ENCODE results near the gene ARF6.
"Not testable (repeated sequence)": the region's sequence is repeated elsewhere in the genome, so short reads cannot be mapped to it uniquely, and the experiment has no call there.

DNA sequence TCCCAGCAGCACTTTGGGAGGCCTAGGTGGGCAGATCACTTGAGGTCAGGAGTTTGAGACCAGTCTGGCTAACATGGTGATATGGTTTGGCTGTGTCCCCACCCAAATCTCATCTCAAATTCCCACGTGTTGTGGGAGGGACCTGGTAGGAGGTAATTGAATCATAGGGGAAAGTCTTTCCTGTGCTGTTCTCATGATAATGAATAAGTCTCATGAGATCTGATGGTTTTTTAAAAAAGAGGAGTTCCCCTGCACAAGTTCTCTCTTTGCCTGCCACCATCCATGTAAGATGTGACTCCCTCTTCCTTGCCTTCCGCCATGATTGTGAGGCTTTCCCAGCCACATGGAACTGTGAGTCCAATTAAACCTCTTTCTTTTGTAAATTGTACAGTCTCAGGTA, 43.4 kb downstream of the ARF6 start:
- TF ChIP-seq, protein P1, sequence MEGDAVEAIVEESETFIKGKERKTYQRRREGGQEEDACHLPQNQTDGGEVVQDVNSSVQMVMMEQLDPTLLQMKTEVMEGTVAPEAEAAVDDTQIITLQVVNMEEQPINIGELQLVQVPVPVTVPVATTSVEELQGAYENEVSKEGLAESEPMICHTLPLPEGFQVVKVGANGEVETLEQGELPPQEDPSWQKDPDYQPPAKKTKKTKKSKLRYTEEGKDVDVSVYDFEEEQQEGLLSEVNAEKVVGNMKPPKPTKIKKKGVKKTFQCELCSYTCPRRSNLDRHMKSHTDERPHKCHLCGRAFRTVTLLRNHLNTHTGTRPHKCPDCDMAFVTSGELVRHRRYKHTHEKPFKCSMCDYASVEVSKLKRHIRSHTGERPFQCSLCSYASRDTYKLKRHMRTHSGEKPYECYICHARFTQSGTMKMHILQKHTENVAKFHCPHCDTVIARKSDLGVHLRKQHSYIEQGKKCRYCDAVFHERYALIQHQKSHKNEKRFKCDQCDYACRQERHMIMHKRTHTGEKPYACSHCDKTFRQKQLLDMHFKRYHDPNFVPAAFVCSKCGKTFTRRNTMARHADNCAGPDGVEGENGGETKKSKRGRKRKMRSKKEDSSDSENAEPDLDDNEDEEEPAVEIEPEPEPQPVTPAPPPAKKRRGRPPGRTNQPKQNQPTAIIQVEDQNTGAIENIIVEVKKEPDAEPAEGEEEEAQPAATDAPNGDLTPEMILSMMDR (IDR thresholded peaks at IDR 0.05 in 2 of 3, conservative IDR thresholded peaks at IDR 0.05 in 1 of 3; ENCODE audit: control insufficient read depth in 2 of 3, extremely low read depth in 1 of 3, insufficient read depth in 1 of 3, low read depth in 3 of 3, low read length in 3 of 3) = not testable (repeated sequence)
- not testable (repeated sequence) for TF ChIP-seq TARDBP (IDR thresholded peaks at IDR 0.05; ENCODE audit: borderline replicate concordance); SIN3A (IDR thresholded peaks at IDR 0.05; ENCODE audit: low read depth, low read length)
